GM21423 (cell line): ENCODE results near the gene KCNK16.

ENCODE experiments used
- ATAC-seq: cut with Tn5 transposase; IDR thresholded peaks from one replicate; pipeline ENCODE4 v1.9.1; 2021; ENCODE audit warnings: mild to moderate bottlenecking, moderate library complexity; ENCODE audit not compliant: unreplicated experiment

The KCNK16 gene

GRCh38 chr6:39281312-39281980, 41.1 kb downstream of the KCNK16 start:
- no peak for ATAC-seq

- no peak for ATAC-seq
Measured at GRCh38 chr6:39280247-39280731, 42.2 kb downstream of the KCNK16 start.

- no peak for ATAC-seq
Measured at GRCh38 chr6:39279539-39279938, 43.0 kb downstream of the KCNK16 start.

- ATAC-seq = no peak
Measured at GRCh38 chr6:39276379-39276995, 46.0 kb downstream of the KCNK16 start.

DNA sequence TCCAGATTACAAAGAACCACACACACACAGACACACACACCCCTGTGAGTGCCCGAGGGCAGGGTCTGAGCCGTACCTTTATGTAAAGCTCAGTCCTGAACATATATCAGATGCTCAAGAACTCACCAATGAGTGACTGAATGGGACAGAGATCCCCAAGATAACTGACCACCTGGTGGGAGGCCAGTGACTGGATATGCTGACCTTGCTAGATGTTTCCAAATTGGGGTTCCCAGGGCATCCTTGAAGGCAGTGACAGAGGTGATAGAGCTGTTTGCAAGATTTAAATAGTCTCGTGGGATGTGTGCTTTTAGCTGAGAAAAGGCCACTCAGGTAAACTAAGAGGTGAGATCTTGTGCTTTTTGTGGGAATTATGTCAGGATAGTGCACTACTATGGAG, 47.6 kb downstream of the KCNK16 start:
- no peak for ATAC-seq

- no peak for ATAC-seq
Measured at GRCh38 chr6:39274471-39274870, 48.0 kb downstream of the KCNK16 start.

DNA sequence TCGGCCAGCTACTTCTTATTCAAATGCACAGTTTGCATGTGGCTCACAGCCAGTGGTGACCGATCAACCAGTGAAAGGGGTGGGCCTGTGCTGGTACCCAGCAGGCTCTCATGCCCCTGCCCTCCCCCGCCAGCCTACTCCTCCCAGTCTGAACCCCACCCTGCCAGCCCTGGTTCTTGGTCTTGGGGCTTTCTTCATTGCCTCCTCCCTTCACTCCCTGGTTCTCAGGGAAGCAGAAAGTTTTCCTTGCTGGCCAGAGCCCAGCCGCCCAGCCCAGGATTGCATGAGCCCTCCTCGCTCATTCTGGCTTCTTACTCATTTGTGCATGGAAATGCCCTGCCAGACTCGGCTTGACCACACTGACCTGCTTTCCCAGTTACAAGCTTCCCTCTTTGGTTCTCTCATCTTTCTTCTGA, 49.1 kb downstream of the KCNK16 start:
- no peak for ATAC-seq

DNA sequence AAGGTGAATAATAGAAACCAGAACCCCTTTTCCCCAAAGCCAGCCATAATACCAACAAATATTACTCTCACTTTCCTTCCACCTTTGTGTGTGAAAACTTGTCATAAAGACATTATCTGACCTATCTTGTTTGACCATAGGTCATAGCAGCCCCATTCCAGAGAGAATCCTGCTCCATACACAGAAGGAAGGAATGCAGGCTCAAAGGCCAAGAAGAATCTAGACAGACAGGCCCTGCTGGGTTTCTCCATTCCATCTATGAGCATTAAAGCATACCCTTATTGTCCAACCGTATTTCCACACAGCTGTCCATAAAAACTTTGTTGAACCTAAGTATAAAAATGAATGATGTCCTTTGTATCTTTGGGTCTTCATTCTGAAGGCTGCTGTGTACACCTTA, 52.5 kb downstream of the KCNK16 start:
- no peak for ATAC-seq

GRCh38 chr6:39268721-39269120, 53.8 kb downstream of the KCNK16 start:
- no peak for ATAC-seq

DNA sequence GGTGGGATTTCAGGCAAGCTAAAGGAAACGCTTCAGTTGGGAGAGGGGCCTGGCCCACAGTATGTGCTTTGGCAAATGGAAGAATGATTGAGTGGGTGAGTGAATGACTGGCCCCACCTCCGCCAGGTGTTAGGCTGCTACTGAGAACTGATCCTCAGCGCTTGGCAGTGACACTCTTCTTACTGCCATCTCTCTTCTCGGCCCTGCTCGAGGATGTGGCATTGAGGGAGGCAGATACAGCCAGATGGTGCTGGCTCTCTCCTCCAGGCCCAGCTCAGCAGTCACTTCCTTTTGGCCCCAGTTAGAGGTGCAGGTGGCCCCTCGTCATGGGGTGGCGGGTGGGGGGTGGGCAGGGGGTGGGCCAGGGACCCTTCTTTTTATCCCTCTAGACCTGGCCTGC, 54.3 kb downstream of the KCNK16 start:
- no peak for ATAC-seq

DNA sequence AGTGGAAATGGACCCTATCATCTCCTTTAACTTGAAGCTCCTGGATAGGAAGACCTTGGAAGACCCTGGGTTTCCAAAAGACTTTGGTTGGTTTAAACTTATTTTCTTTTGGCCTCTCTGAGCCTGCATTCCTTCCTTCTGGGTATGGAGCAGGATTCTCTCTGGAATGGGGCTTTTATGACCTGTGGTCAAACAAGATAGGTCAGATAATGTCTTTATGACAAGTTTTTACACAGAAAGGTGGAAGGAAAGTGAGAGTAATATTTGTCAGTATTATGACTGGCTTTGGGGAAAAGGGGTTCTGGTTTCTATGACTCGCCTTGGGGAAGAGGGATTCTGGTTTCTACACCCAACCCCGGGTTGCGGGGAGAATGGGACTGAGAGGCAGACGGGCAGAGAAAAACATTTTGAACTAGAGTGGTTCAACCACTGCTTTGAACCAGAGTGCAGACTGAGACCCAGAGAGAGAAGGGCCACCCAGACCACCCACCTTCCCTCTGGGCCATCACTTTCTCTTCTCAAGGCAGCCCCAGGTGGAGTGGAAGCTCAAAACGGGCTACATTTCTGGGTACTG, 55.6 kb downstream of the KCNK16 start:
- no peak for ATAC-seq

GRCh38 chr6:39266375-39266774, 56.1 kb downstream of the KCNK16 start:
- no peak for ATAC-seq
